OCI-LY7 (cell line): Measurements from ENCODE around the gene PDC. TPM values are rescaled to one million over a fixed set of nuclear protein-coding genes. Genes with fewer than 3 reads are reported as not detected.
A peak's percentile ranks its signal among the peaks of the same experiment; 100 is the strongest.

Source experiments
- BruUV-seq: library from RNA; stranded (reverse); fragments of 400-500 nt; replicated peaks from 2 replicates; lab custom pipeline; 2021; lab: Mats Ljungman, UMichigan
- CTCF ChIA-PET: fragments of 300-600 bp; sonication (Branson Sonifier 250); formaldehyde crosslinking; loops from one replicate; lab custom pipeline; 2022; ENCODE audit warnings: antibody characterized with exemption; ENCODE audit not compliant: unreplicated experiment; lab: Charles Lee
- POLR2A ChIA-PET: fragments of 300-600 bp; sonication (Branson Sonifier 250); formaldehyde crosslinking; loops from one replicate; lab custom pipeline; 2022; ENCODE audit warnings: antibody characterized with exemption; lab: Charles Lee
- DNase-seq: peaks from one replicate; pipeline ENCODE4 v3.0.0-alpha.2; 2015; ENCODE audit warnings: low spot score
- H2AFZ ChIP-seq: fragments of 200-600 bp; sonication (generic), shearing (Covaris generic); 2 replicates; pipeline ENCODE4 v1.6.1; 2014; ENCODE audit warnings: mild to moderate bottlenecking, antibody characterized with exemption, low read length, moderate library complexity
- H3K27ac ChIP-seq: fragments of 200-600 bp; sonication (generic); 2 replicates; pipeline ENCODE4 v1.5.1; 2014; ENCODE audit warnings: mixed run types, low read depth, mild to moderate bottlenecking, moderate library complexity, low read length, inconsistent platforms; ENCODE audit not compliant: poor library complexity, severe bottlenecking
- H3K36me3 ChIP-seq: fragments of 200-600 bp; sonication (generic); 2 replicates; pipeline ENCODE4 v1.6.1; 2014; ENCODE audit warnings: mild to moderate bottlenecking, antibody characterized with exemption, low read length, moderate library complexity, mixed read lengths; ENCODE audit not compliant: insufficient read depth
- H3K4me1 ChIP-seq: fragments of 200-600 bp; sonication (generic); 2 replicates; pipeline ENCODE4 v1.5.1; 2014; ENCODE audit warnings: mild to moderate bottlenecking, low read length; ENCODE audit not compliant: insufficient read depth, poor library complexity, severe bottlenecking
- H3K4me2 ChIP-seq: fragments of 200-600 bp; sonication (generic); 2 replicates; pipeline ENCODE4 v1.6.1; 2014; ENCODE audit warnings: mild to moderate bottlenecking, low read length
- H3K4me3 ChIP-seq: fragments of 200-600 bp; sonication (generic); 2 replicates; pipeline ENCODE4 v1.5.1; 2014; ENCODE audit warnings: mild to moderate bottlenecking, low read depth, low read length; ENCODE audit not compliant: poor library complexity, severe bottlenecking
- H3K79me2 ChIP-seq: fragments of 200-600 bp; sonication (generic); 2 replicates; pipeline ENCODE4 v1.6.1; 2016; ENCODE audit warnings: low read depth, mild to moderate bottlenecking, low read length, moderate library complexity, mixed read lengths; ENCODE audit not compliant: insufficient read depth
- H3K9me2 ChIP-seq: fragments of 200-600 bp; sonication (generic); 2 replicates; pipeline ENCODE4 v1.6.1; 2016; ENCODE audit warnings: mild to moderate bottlenecking, low read length, mixed read lengths; ENCODE audit not compliant: insufficient read depth
- H3K9me3 ChIP-seq: fragments of 200-600 bp; sonication (generic); 2 replicates; pipeline ENCODE4 v1.6.1; 2014; ENCODE audit warnings: mild to moderate bottlenecking, mixed run types, low read length, mixed read lengths
- H4K20me1 ChIP-seq: fragments of 200-600 bp; sonication (generic); 2 replicates; pipeline ENCODE4 v1.6.1; 2014; ENCODE audit warnings: mild to moderate bottlenecking, antibody characterized with exemption, low read length, moderate library complexity, mixed read lengths; ENCODE audit not compliant: insufficient read depth
- CTCF ChIP-seq: fragments of 200-600 bp; sonication (generic); conservative IDR thresholded peaks from 2 replicates; pipeline ENCODE4 v1.5.1; 2014; ENCODE audit warnings: mild to moderate bottlenecking, antibody characterized with exemption, low read length, moderate library complexity, mixed read lengths
- EZH2phosphoT487 ChIP-seq: fragments of 200-600 bp; sonication (generic); IDR thresholded peaks from 2 replicates; pipeline ENCODE4 v1.6.1; 2018; ENCODE audit warnings: low read depth, borderline replicate concordance, mild to moderate bottlenecking, mixed run types, antibody characterized with exemption, low read length, moderate library complexity, mixed read lengths
- intact Hi-C: fragments of 100-400 bp; cut with micrococcal nuclease; formaldehyde crosslinking; loops from one replicate; pipeline ENCODE4 v1.10.0; 2022; ENCODE audit not compliant: unreplicated experiment
- total RNA-seq, 2 experiments: library from RNA; depleted of rRNA in 1 of 2; stranded (reverse); fragments of >200 nt in 1 of 2; shearing (Covaris generic) in 1 of 2; gene quantifications; 2 replicates each; pipeline ENCODE4 v1.2.3, GENCODE V29; 2014 to 2022

The PDC gene
- total RNA-seq, 2 experiments from 2014 or later, result not detected

GRCh38 chr1:186454981-186455380 is 5.9 kb downstream of the PDC start:
- ChIA-PET POLR2A (interaction anchor here (0.6 kb wide), 1 partner anchor 38 kb away, joined by 5 read pairs; no protein-coding TSS in a partner anchor), CTCF (no interaction called here)
- TF ChIP-seq EZH2phosphoT487 (no peak), CTCF (no peak)
- no peaks in the 10 kb centered on the region for H3K4me1 ChIP-seq
- no peak overlapping the region for H3K4me3 ChIP-seq
- H3K27ac ChIP-seq, result no peak overlapping the region
- no peaks in the 10 kb centered on the region for H3K9me2 ChIP-seq
- no peaks in the 10 kb centered on the region for H4K20me1 ChIP-seq
- no peak for DNase-seq
- H3K9me3 ChIP-seq, result no peaks in the 10 kb centered on the region
- H2AFZ ChIP-seq, result 0 out of 2 replicates have a peak overlapping the region, but pooled peaks have one; percentile 9
- intact Hi-C loops, result no loop called here
- H3K79me2 ChIP-seq, result no peaks in the 10 kb centered on the region
- no peak overlapping the region for H3K4me2 ChIP-seq
- no peaks in the 10 kb centered on the region for H3K36me3 ChIP-seq
- no TSS peak for BruUV-seq

- no TSS peak for BruUV-seq
- Histone ChIP-seq H3K27ac (no peak overlapping the region), H4K20me1 (no peaks in the 10 kb centered on the region), H3K79me2 (no peaks in the 10 kb centered on the region), H3K4me1 (no peaks in the 10 kb centered on the region), H3K4me2 (no peak overlapping the region), H2AFZ (no peak overlapping the region), H3K4me3 (no peak overlapping the region), H3K36me3 (no peaks in the 10 kb centered on the region), H3K9me3 (no peaks in the 10 kb centered on the region), H3K9me2 (no peaks in the 10 kb centered on the region)
- ChIA-PET POLR2A (no interaction called here), CTCF (no interaction called here)
- intact Hi-C loops, result no loop called here
- DNase-seq, result no peak
- TF ChIP-seq EZH2phosphoT487, result no peak
- no peak for TF ChIP-seq CTCF
These were observed 14.8 kb downstream of the PDC start for GRCh38 chr1:186446152-186446551.

- Histone ChIP-seq H3K9me2 (no peaks in the 10 kb centered on the region), H3K27ac (no peak overlapping the region), H3K4me1 (no peaks in the 10 kb centered on the region), H2AFZ (no peak overlapping the region), H3K36me3 (no peaks in the 10 kb centered on the region), H3K4me2 (no peak overlapping the region), H3K79me2 (no peaks in the 10 kb centered on the region), H4K20me1 (no peaks in the 10 kb centered on the region), H3K4me3 (no peak overlapping the region), H3K9me3 (no peaks in the 10 kb centered on the region)
- intact Hi-C loops, result no loop called here
- no peak for DNase-seq
- POLR2A ChIA-PET, result no interaction called here
- TF ChIP-seq EZH2phosphoT487 (no peak), CTCF (no peak)
- CTCF ChIA-PET, result no interaction called here
- no TSS peak for BruUV-seq
These were observed 17.3 kb downstream of the PDC start for GRCh38 chr1:186443638-186444037.
